Muscle layer of duodenum (tissue), 2 donors: ENCODE data around the gene SAP30.

Experiments
- H3K27ac ChIP-seq: one replicate; pipeline ENCODE4 v1.7.0; 2013; ENCODE audit warnings: mild to moderate bottlenecking, low read length
- H3K27me3 ChIP-seq: one replicate; pipeline ENCODE4 v1.7.0; 2013; ENCODE audit warnings: low read depth, mild to moderate bottlenecking, control low read depth, low read length
- H3K36me3 ChIP-seq, 2 donors: one replicate each; pipeline ENCODE4 v1.7.0; 2013; ENCODE audit warnings: low read length in 2 of 2, control low read depth in 1 of 2, mild to moderate bottlenecking in 1 of 2; ENCODE audit not compliant: insufficient read depth in 2 of 2, control insufficient read depth in 1 of 2
- H3K4me1 ChIP-seq, 2 donors: one replicate each; pipeline ENCODE4 v1.7.0; 2013; ENCODE audit warnings: low read length in 2 of 2, mild to moderate bottlenecking in 2 of 2, control low read depth in 1 of 2, moderate library complexity in 1 of 2; ENCODE audit not compliant: insufficient read depth in 2 of 2, control insufficient read depth in 1 of 2
- H3K4me3 ChIP-seq, 2 donors: one replicate each; pipeline ENCODE4 v1.7.0; 2013; ENCODE audit warnings: low read length in 2 of 2, low read depth in 1 of 2, mild to moderate bottlenecking in 1 of 2
- H3K9me3 ChIP-seq, 2 donors: one replicate each; pipeline ENCODE4 v1.7.0; 2013; ENCODE audit warnings: low read length in 2 of 2, control low read depth in 1 of 2, mild to moderate bottlenecking in 1 of 2; ENCODE audit not compliant: control insufficient read depth in 1 of 2
- donor health status: healthy.

SAP30 gene

DNA sequence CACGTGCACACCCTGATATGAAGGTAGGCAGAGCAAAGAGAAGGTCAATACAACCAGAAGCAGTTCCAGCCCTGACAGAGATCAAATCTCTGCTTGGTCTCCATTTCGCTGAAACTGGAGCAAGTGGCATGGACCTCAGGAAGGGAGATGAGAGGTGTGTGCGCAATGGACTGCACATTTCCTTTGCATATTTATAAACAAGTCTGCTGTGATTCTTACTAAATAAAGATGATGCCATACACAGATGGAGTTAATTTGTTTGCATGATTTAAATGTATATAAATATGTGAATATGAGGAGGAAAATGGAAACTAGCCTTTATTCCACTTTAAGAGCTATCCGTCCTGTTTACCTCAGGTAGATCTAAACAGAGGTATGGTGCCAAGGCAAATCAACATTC, 30.3 kb downstream of the SAP30 start:
- H3K4me1 ChIP-seq = peaks cover 0 to 11% of the 10 kb centered on the region in 2 donors

DNA sequence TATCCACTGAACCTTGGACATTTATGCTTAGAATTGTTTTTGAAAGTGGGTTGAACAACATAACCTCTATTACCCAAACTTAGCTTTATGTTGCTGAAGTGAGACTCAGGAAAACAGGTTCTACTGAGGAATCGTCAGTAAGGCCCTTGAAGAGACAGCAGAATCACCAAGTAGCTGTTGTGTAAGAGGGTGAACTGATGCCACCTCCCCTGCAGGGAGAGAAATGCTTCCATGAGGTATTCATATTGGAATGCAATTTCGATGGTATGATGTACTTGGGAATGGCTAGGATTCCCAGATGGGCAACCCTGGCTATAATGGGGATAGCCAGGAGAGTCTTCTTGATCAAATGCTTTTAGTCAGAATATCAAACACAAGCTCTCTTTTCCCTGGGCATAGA, 32.3 kb downstream of the SAP30 start:
- Histone ChIP-seq H3K27ac (no peak overlapping the region), H3K27me3 (no peaks in the 10 kb centered on the region), H3K36me3 (peaks cover 0 to 8% of the 10 kb centered on the region in 2 donors), H3K9me3 (no peaks in the 10 kb centered on the region), H3K4me3 (no peak overlapping the region), H3K4me1 (peaks cover 0 to 4% of the 10 kb centered on the region in 2 donors)

More for the DNA sequence above, 30.3 kb downstream of the SAP30 start:
- Histone ChIP-seq H3K4me3 (no peak overlapping the region), H3K36me3 (peaks cover 0 to 8% of the 10 kb centered on the region in 2 donors), H3K9me3 (no peaks in the 10 kb centered on the region), H3K27ac (no peak overlapping the region), H3K27me3 (no peaks in the 10 kb centered on the region)

DNA sequence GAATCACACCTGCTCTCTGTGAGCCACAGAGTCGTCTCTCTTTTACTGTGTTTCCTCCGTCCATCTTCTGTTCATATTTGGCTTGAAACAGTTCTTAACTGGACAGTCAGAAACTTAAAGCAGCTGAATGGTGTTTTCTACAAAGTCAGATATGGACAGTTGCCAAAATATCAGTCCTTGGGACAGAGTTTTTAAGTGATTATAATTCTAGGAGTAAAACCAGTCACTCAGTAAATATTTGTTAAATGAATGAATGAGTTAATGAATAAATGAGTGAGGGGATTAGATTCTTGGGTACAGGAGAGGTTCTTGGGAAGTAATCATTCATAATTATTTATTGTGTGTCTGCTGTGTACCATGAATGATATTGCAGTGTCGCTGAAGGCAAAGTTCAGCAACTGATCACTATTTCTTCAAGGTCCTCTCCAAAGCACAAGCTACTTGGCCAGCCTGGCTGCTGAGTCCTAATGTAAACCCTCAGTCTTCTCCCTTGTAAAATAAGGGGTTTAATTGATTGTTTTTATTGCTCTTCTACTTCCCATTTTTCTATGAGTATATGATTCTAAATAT, 33.6 kb downstream of the SAP30 start:
- no peak overlapping the region for H3K4me3 ChIP-seq
- H3K36me3 ChIP-seq = peaks cover 0 to 8% of the 10 kb centered on the region in 2 donors
- no peaks in the 10 kb centered on the region for H3K9me3 ChIP-seq
- H3K4me1 ChIP-seq = no peaks in the 10 kb centered on the region
- H3K27me3 ChIP-seq = no peaks in the 10 kb centered on the region
- H3K27ac ChIP-seq = no peak overlapping the region

DNA sequence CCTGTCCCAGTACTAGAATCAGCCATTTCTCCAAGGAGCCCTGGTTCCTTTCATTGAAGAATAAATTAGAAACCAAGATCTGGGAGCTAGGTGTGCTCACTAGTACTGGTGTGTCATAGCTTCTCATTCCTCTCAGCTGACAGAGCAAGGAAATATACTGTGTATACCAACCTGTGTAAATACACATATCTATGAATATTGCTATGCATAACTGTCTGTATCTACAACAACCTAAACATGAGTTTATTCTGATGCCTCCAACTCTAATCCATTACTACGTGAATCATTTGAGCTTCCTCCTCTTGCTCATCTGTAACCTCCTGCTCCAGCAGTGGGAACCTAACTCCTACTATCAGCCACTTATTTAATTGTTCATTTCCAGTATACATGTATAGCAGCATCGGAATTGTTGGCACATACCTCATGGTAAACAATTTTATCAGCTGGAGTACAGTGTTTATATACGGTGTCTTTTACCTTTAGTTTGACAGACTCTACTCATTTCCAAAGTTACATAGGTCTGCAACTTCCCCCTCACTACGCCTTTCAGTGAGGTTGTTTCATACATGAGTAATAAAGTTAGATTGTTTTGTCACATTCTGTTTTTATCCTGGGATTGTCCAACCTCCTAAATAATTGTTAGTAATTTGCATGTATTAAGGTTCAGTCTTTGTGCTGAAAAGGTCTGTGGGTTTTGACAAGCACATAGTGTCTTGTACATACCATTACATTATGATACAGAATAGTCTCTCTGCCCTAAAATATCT, 35.3 kb downstream of the SAP30 start:
- Histone ChIP-seq H3K36me3 (peaks cover 0 to 12% of the 10 kb centered on the region in 2 donors), H3K27me3 (no peaks in the 10 kb centered on the region), H3K4me1 (no peaks in the 10 kb centered on the region), H3K27ac (no peak overlapping the region), H3K9me3 (no peaks in the 10 kb centered on the region), H3K4me3 (no peak overlapping the region)

DNA sequence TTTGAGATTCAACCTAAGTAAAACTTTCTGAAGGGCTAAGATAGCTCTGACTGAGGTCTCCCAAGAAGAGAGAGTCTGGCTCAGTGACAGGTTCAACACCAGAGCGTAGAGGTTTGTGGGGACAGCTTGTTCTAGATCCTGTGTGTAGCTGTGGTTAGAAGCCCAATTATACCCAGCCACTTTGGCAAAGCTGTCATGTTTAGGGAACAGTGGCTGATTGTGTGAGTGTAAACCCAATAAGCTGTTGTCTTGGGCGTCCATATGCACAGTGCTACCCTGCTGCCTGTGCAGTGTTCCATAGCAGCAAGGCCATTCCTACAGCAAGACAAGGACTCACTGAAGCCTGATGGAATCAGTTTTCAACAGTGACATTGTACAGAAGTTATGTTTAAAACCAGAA, 39.3 kb downstream of the SAP30 start:
- H3K27me3 ChIP-seq = no peaks in the 10 kb centered on the region
- peaks cover 0 to 13% of the 10 kb centered on the region in 2 donors for H3K36me3 ChIP-seq
- H3K4me1 ChIP-seq = no peaks in the 10 kb centered on the region
- no peak overlapping the region for H3K27ac ChIP-seq
- no peaks in the 10 kb centered on the region for H3K9me3 ChIP-seq
- no peak overlapping the region for H3K4me3 ChIP-seq

DNA sequence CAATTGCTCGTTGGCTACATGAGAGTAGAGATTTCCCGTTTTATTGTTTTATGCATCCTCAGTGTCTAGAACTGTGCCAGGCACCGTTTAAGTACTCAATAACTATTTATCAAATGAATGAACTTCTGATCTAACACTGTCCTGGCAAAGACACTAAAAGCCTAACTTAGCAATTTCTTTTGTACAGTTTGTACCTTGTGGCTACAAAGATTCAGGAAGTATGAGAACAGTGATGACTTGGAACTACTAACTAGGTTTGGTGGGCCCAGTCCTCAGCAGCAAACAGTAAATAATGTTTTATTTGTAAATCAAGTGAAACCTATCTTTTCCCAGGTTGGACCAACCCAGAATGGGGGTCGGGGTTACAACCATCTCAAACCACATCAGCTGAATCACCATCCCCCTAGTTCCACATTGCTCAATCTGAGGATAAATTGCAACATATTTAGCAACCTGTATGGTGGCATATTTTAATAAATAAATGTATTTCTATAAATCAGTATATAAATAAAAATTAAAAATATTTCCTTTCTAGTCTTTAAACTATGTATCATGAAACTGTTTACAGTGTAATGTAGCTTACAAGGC, 40.4 kb downstream of the SAP30 start:
- Histone ChIP-seq H3K27ac (no peak overlapping the region), H3K9me3 (no peaks in the 10 kb centered on the region), H3K36me3 (peaks cover 0 to 5% of the 10 kb centered on the region in 2 donors), H3K4me1 (no peaks in the 10 kb centered on the region), H3K4me3 (no peak overlapping the region), H3K27me3 (no peaks in the 10 kb centered on the region)

DNA sequence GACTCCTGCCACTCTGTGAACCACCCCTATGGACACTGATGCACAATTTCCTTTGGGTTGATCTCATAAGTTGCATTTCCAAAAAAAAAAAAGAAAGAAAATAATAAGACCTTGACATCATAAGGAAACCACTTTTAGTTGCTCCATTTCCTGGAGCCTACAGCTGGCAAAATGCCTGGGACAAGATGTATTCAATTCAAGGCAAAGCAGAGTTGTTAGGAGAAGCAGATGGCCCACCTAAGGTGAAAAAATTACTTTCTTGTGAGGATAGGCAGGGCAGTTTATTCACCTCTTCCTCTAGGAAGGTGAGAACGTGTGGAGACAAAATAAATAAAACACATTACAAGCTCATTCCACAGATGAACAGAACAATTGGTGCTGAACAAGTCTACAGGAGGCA, 42.3 kb downstream of the SAP30 start:
- no peaks in the 10 kb centered on the region for H3K9me3 ChIP-seq
- no peak overlapping the region for H3K4me3 ChIP-seq
- no peaks in the 10 kb centered on the region for H3K4me1 ChIP-seq
- H3K27me3 ChIP-seq = no peaks in the 10 kb centered on the region
- peaks cover 0 to 5% of the 10 kb centered on the region in 2 donors for H3K36me3 ChIP-seq
- H3K27ac ChIP-seq = no peak overlapping the region

DNA sequence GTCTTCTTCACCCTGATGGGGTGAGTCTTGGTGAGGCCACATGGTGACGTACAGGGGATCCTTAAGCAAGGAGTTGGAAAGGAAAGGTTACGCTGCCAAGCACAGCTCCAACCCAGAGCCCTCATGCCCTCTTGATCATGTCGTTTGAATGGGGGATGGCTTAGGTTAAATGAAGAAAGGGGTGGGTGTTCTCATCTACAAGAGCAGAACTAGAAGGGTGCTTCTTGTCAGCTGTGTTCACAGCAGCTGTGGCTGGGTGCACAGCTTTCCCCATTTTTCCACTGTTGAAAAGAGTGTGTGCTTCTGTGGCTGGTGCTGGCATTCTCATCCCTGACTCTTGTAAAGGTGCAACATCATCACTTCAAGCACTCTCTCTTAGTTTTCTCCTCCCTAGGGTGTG, 43.7 kb downstream of the SAP30 start:
- no peaks in the 10 kb centered on the region for H3K27me3 ChIP-seq
- no peak overlapping the region for H3K27ac ChIP-seq
- no peaks in the 10 kb centered on the region for H3K9me3 ChIP-seq
- H3K4me3 ChIP-seq = no peak overlapping the region
- no peaks in the 10 kb centered on the region for H3K4me1 ChIP-seq
- peaks cover 0 to 5% of the 10 kb centered on the region in 2 donors for H3K36me3 ChIP-seq

DNA sequence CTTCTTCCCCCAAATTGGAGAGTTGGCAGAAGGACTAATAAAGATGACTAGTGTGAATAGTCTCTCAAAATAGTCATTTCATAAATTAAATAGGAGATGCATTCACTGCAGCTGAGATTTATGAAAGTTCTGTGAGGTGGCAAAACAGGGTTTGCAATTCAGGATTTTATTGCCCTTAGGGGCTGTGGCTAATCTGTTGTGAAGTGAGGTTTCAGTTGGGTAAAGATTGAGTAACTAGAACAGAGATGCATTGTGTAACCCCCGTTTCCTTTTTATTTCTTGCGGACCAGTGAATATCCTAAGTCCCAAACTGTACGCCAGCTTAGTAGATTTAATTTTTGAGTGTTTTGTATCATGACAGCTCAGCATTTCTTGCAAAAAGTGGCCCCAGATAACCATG, 44.3 kb downstream of the SAP30 start:
- H3K27ac ChIP-seq = no peak overlapping the region
- H3K27me3 ChIP-seq = no peaks in the 10 kb centered on the region
- no peaks in the 10 kb centered on the region for H3K9me3 ChIP-seq

DNA sequence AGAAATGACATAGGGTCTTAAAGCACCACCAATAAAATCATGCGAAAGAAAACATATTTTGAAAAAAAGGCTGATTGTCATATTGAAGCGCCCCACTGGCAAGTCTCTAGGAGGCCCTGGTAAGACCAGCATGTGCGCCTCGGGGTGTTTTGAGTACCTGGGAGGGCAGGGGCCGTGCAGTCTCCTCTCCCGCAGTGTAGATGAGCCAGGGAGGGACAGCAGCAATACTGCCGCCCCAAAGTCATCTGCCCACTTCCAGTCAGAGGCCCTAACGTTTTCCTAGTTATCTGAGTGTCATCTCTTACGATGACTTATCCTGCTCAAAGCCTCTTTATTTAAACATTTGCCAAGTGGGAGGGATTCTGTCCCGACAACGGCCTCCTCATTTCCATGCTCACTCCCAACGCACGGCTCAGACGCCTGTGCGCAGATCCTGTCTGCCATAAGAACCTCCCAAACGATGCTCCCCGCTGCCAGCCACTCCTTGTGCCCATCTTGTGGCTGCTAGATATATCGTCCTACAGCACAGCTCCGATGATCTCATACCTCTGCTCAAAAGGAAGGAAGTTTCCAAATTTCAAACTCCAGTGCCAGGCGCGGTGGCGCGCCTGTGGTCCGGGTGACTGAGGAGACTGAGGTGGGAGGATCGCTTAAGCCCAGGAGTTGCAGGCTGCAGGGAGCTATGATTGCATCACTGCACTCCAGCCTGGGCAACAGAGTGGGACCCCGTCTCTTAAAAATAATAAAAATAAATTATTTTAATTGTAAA, 45.3 kb downstream of the SAP30 start:
- Histone ChIP-seq H3K27me3 (no peaks in the 10 kb centered on the region), H3K4me1 (no peaks in the 10 kb centered on the region), H3K27ac (peak overlapping the region; percentile 48), H3K4me3 (no peak overlapping the region), H3K36me3 (peaks cover 0 to under 1% of the 10 kb centered on the region in 2 donors), H3K9me3 (no peaks in the 10 kb centered on the region)

More for the DNA sequence above, 44.3 kb downstream of the SAP30 start:
- Histone ChIP-seq H3K36me3 (peaks cover 0 to 5% of the 10 kb centered on the region in 2 donors), H3K4me3 (no peak overlapping the region), H3K4me1 (no peaks in the 10 kb centered on the region)

DNA sequence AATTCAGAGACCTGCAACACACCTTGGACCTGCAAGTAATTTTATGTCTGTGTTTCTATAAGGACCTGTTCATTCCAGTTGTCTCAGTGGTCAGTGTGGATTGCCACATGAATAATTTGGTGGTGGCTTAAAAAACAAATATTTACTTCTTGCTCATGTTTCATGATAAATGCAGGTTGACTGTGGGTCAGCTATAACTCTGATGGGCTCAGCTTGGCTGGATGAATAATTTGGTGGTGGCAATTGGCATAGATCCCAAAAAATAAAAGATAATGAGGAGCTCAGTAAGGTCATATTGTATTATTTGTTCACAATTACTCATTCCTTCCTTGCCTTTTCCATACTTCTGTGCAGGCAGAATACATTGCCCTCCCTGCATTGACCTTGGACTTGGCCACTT, 47.1 kb downstream of the SAP30 start:
- Histone ChIP-seq H3K27me3 (no peaks in the 10 kb centered on the region), H3K27ac (no peak overlapping the region), H3K4me1 (no peaks in the 10 kb centered on the region), H3K36me3 (no peaks in the 10 kb centered on the region), H3K4me3 (no peak overlapping the region), H3K9me3 (no peaks in the 10 kb centered on the region)
